ENCODE results near the gene CEMP1. TPM values are rescaled to one million over a fixed set of nuclear protein-coding genes. Genes with fewer than 3 reads are reported as not detected.
A peak's percentile ranks its signal among the peaks of the same experiment; 100 is the strongest.

Gene CEMP1
- total RNA-seq, 1 donor from 2014 or later = 0.16 TPM

DNA sequence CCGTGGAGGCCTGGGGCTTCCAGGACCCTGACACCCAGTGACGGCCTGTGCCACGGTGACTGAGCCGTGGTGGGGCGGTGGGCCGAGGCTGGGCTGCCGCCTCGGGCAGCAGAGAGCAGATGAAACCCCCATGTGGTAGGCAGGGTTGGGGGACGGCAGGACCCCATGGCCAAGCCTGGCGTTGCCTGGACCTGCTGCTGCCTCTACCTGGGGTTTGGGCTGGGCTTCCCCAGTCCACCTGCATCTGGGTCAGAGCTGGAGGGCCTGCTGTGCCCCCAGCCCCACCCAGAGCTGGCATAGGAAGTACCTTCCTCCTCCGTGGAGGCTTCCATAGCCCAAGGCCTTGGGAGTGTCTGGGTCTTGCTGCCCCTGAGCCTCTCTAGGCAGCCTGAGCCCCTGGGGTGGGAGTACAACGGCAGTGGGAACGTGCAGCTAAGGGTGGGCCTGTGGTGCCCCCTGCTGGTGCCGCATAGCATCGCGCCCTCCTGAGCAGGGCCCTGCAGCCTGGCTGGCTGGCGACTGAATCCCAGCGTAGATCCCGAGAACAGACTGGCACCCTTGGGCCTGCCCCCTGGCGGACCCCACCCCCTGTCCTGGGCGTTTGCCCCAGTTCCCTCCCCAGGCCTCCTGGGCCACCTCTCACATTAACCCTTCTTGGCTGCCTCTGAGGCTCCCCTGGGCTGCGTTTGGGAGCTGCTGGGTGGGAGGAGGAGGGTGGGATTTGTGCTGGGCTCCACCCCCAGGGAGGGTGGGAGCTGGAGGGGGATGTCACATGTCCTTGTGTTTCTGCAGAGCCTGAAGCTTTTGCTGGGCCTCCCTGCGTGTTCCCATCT lies 30.1 kb downstream of the CEMP1 start:
- Mint-ChIP-seq H3K9me3 (no peaks in the 10 kb centered on the region), H3K4me3 (no peak overlapping the region), H3K27me3 (no peaks in the 10 kb centered on the region), H3K4me1 (peaks cover 11% of the 10 kb centered on the region), H3K27ac (no peak overlapping the region), H3K36me3 (ENCODE audit: low read depth) (peaks cover 14% of the 10 kb centered on the region)
- DNase-seq = peak; percentile 77
- TF ChIP-seq, protein P1, sequence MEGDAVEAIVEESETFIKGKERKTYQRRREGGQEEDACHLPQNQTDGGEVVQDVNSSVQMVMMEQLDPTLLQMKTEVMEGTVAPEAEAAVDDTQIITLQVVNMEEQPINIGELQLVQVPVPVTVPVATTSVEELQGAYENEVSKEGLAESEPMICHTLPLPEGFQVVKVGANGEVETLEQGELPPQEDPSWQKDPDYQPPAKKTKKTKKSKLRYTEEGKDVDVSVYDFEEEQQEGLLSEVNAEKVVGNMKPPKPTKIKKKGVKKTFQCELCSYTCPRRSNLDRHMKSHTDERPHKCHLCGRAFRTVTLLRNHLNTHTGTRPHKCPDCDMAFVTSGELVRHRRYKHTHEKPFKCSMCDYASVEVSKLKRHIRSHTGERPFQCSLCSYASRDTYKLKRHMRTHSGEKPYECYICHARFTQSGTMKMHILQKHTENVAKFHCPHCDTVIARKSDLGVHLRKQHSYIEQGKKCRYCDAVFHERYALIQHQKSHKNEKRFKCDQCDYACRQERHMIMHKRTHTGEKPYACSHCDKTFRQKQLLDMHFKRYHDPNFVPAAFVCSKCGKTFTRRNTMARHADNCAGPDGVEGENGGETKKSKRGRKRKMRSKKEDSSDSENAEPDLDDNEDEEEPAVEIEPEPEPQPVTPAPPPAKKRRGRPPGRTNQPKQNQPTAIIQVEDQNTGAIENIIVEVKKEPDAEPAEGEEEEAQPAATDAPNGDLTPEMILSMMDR (IDR thresholded peaks at IDR 0.05) = peak; percentile 84
- intact Hi-C loops (cut with micrococcal nuclease) = loop anchor here (1.0 to 5.0 kb wide), 7 partner anchors 14 to 499 kb away; partner anchors contain the start of genes ABCA3, CCNF and ECI1
- peak; percentile 98 for ATAC-seq (ENCODE audit: low read depth)
- ChIA-PET POLR2A (interaction anchor here (0.8 to 1.2 kb wide), 4 partner anchors 9 to 306 kb away, joined by 3 to 8 read pairs (median 4); partner anchors contain the start of gene TBC1D24), CTCF (interaction anchor here (0.5 to 2.5 kb wide), 13 partner anchors 8 to 645 kb away, joined by 3 to 17 read pairs (median 4); partner anchors contain the start of genes ECI1 and TEDC2)

GRCh38 chr16:2500430-2500917 lies 30.7 kb downstream of the CEMP1 start:
- no peak overlapping the region for H3K27ac Mint-ChIP-seq
- intact Hi-C loops (cut with micrococcal nuclease) = loop anchor here (5.0 kb wide), 1 partner anchor 498 kb away; no protein-coding TSS in a partner anchor
- ATAC-seq (ENCODE audit: low read depth) (no peak), DNase-seq (no peak)
- no peak overlapping the region for H3K4me3 Mint-ChIP-seq
- ChIA-PET CTCF (interaction anchor here (1.0 to 2.5 kb wide), 6 partner anchors 12 to 306 kb away, joined by 3 to 17 read pairs (median 7); partner anchors contain the start of genes ECI1 and TEDC2), POLR2A (interaction anchor here (0.6 to 1.4 kb wide), 5 partner anchors 26 to 574 kb away, joined by 4 to 10 read pairs (median 4); partner anchors contain the start of genes TBC1D24 and TRAF7)
- H3K36me3 Mint-ChIP-seq (ENCODE audit: low read depth) = peaks cover 17% of the 10 kb centered on the region
- peaks cover 7% of the 10 kb centered on the region for H3K4me1 Mint-ChIP-seq
- H3K9me3 Mint-ChIP-seq = no peaks in the 10 kb centered on the region
- no peaks in the 10 kb centered on the region for H3K27me3 Mint-ChIP-seq
- TF ChIP-seq, protein P1 (IDR thresholded peaks at IDR 0.05) = no peak

DNA sequence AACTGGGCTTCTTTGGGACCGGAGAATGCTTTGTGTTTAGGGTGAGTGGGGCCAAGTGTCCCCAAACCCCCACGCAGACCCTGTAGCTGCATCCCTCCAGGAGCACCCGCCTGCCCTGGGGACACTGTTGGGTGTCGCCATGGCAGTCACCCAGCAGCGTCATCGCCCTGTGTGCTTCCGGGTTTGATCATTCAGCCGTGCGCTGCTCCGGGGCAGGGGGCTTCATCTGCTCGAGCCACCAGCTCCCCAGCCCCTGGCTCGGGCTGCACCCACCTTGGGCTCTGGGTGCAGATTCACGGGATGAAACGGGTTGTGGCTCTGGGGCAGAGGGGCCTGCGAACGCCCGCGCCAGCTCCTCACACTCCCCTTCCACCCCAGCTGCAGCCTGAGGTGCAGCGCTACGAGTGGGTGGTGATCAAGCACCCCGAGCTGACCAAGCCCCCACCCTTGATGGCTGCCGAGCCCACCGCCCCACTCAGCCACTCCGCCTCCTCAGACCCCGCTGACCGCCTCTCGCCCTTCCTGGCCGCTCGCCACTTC lies 31.2 kb downstream of the CEMP1 start:
- intact Hi-C loops (cut with micrococcal nuclease) = loop anchor here (5.0 kb wide), 1 partner anchor 498 kb away; no protein-coding TSS in a partner anchor
- DNase-seq (no peak), ATAC-seq (ENCODE audit: low read depth) (no peak)
- Mint-ChIP-seq H3K36me3 (ENCODE audit: low read depth) (peaks cover 17% of the 10 kb centered on the region), H3K4me3 (no peak overlapping the region), H3K9me3 (no peaks in the 10 kb centered on the region), H3K4me1 (peaks cover 3% of the 10 kb centered on the region), H3K27me3 (no peaks in the 10 kb centered on the region), H3K27ac (no peak overlapping the region)
- ChIA-PET CTCF (interaction anchor here (1.9 to 2.5 kb wide), 2 partner anchors 70 to 305 kb away, joined by 9 to 17 read pairs; no protein-coding TSS in a partner anchor), POLR2A (interaction anchor here (0.6 to 1.4 kb wide), 3 partner anchors 345 to 575 kb away, joined by 4 to 10 read pairs (median 7); partner anchors contain the start of gene TRAF7)
- TF ChIP-seq, protein P1 (IDR thresholded peaks at IDR 0.05) = no peak

DNA sequence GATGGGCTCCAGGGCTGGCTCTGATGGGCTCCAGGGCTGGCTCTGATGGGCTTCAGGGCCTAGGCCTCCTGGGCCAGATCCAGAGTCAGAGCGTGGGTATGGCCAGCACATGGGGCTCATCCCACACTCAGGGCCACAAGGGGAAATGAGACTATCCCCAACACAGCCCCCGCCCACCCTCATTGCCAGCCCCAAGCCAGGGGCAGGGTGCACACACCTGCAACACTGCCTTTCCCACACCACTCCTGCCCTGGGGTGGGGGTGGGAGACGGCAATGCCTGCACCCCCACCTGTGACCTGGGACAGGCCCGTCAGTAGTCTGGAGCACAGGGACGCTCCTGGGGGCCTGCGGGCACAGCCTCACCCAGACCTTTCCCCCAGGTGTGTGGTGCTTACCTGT lies 31.8 kb downstream of the CEMP1 start:
- DNase-seq = no peak
- H3K27ac Mint-ChIP-seq = no peak overlapping the region
- no peak for ATAC-seq (ENCODE audit: low read depth)
- CTCF ChIA-PET = interaction anchor here (2.5 kb wide), 1 partner anchor 305 kb away, joined by 17 read pairs; no protein-coding TSS in a partner anchor
- TF ChIP-seq, protein P1 (IDR thresholded peaks at IDR 0.05) = no peak
- peaks cover 3% of the 10 kb centered on the region for H3K4me1 Mint-ChIP-seq
- H3K27me3 Mint-ChIP-seq = no peaks in the 10 kb centered on the region
- no peaks in the 10 kb centered on the region for H3K9me3 Mint-ChIP-seq
- peaks cover 17% of the 10 kb centered on the region for H3K36me3 Mint-ChIP-seq (ENCODE audit: low read depth)
- POLR2A ChIA-PET = interaction anchor here (1.4 kb wide), 1 partner anchor 344 kb away, joined by 4 read pairs; the partner anchor contains the start of gene TRAF7
- intact Hi-C loops (cut with micrococcal nuclease) = no loop called here
- no peak overlapping the region for H3K4me3 Mint-ChIP-seq

Measured in activated B cell treated with CpG ODN at 0.5 μM for 24 hours (primary cell).